Large intestine (tissue), 3 donors: ENCODE data around the gene PRPF40B. TPM values are rescaled to one million over a fixed set of nuclear protein-coding genes. Genes with fewer than 3 reads are reported as not detected.
A peak's percentile ranks its signal among the peaks of the same experiment; 100 is the strongest.

Experiments
- DNase-seq, 2 donors: peaks; one replicate each; pipeline versions ENCODE4 v3.0.0 to v3.0.0-alpha.2; 2013
- H3K27ac ChIP-seq: one replicate; pipeline ENCODE4 v1.5.1; 2013; ENCODE audit warnings: low read length
- H3K27me3 ChIP-seq: 2 replicates; pipeline ENCODE4 v1.6.1; 2013; ENCODE audit warnings: low read length; ENCODE audit not compliant: control insufficient read depth, insufficient read depth
- H3K36me3 ChIP-seq: 2 replicates; pipeline ENCODE4 v1.6.1; 2013; ENCODE audit warnings: low read length; ENCODE audit not compliant: control insufficient read depth, insufficient read depth
- H3K4me1 ChIP-seq: one replicate; pipeline ENCODE4 v1.6.1; 2013; ENCODE audit warnings: low read length; ENCODE audit not compliant: control insufficient read depth, insufficient read depth
- H3K4me3 ChIP-seq: one replicate; pipeline ENCODE4 v1.5.1; 2013; ENCODE audit warnings: low read length
- H3K9me3 ChIP-seq: one replicate; pipeline ENCODE4 v1.6.1; 2013; ENCODE audit warnings: mild to moderate bottlenecking, low read depth, low read length, moderate library complexity; ENCODE audit not compliant: control insufficient read depth
- WGBS: methylation state at CpG from one replicate; pipeline ENCODE4 v1.1.5; 2013; ENCODE audit warnings: low lambda C conversion rate; ENCODE audit not compliant: insufficient coverage; 5-methylcytosine and 5-hydroxymethylcytosine counted together
- polyA plus RNA-seq: library from polyadenylated mRNA; unstranded; fragments of 120-200 nt; gene quantifications from one replicate; pipeline ENCODE4 v1.2.1, GENCODE V29; 2013

Gene PRPF40B
- polyA plus RNA-seq, 1 donor, result 19.0 TPM

- no peak overlapping the region for H3K4me3 ChIP-seq
- WGBS, result no CpG with 5 or more reads among the region's 12 CpGs
- no peak overlapping the region for H3K27ac ChIP-seq
- no peaks in the 10 kb centered on the region for H3K27me3 ChIP-seq
- peaks cover 60% of the 10 kb centered on the region for H3K36me3 ChIP-seq
- H3K9me3 ChIP-seq, result no peaks in the 10 kb centered on the region
- no peak for DNase-seq
- H3K4me1 ChIP-seq, result peaks cover 35% of the 10 kb centered on the region
These were observed 23.7 kb downstream of the PRPF40B start for GRCh38 chr12:49646871-49647654.

- peak; percentile 77 to 89 for DNase-seq
- peak overlapping the region; percentile 34 for H3K27ac ChIP-seq
- peaks cover 34% of the 10 kb centered on the region for H3K4me1 ChIP-seq
- no peaks in the 10 kb centered on the region for H3K9me3 ChIP-seq
- no peaks in the 10 kb centered on the region for H3K27me3 ChIP-seq
- H3K4me3 ChIP-seq, result no peak overlapping the region
- peaks cover 57% of the 10 kb centered on the region for H3K36me3 ChIP-seq
- WGBS, result no CpG with 5 or more reads among the region's 15 CpGs
These were observed 24.7 kb downstream of the PRPF40B start for GRCh38 chr12:49647827-49648711.

- DNase-seq, result no peak
- no peak overlapping the region for H3K4me3 ChIP-seq
- peaks cover 56% of the 10 kb centered on the region for H3K36me3 ChIP-seq
- H3K27ac ChIP-seq, result peak overlapping the region; percentile 18
- H3K4me1 ChIP-seq, result peaks cover 34% of the 10 kb centered on the region
- no peaks in the 10 kb centered on the region for H3K27me3 ChIP-seq
- no peaks in the 10 kb centered on the region for H3K9me3 ChIP-seq
- WGBS, result no CpG with 5 or more reads among the region's 3 CpGs
These were observed 25.3 kb downstream of the PRPF40B start for GRCh38 chr12:49648712-49649003.

- Histone ChIP-seq H3K27ac (no peak overlapping the region), H3K4me3 (no peak overlapping the region), H3K4me1 (peaks cover 34% of the 10 kb centered on the region), H3K36me3 (peaks cover 53% of the 10 kb centered on the region), H3K9me3 (no peaks in the 10 kb centered on the region), H3K27me3 (no peaks in the 10 kb centered on the region)
- DNase-seq, result no peak
- no CpG with 5 or more reads among the region's 11 CpGs for WGBS
These were observed 26.1 kb downstream of the PRPF40B start for GRCh38 chr12:49649445-49649844.

- WGBS, result no CpG with 5 or more reads among the region's 5 CpGs
- Histone ChIP-seq H3K36me3 (peaks cover 57% of the 10 kb centered on the region), H3K27me3 (no peaks in the 10 kb centered on the region), H3K4me1 (peaks cover 31% of the 10 kb centered on the region), H3K27ac (no peak overlapping the region), H3K9me3 (no peaks in the 10 kb centered on the region), H3K4me3 (no peak overlapping the region)
- no peak for DNase-seq
These were observed 26.5 kb downstream of the PRPF40B start for GRCh38 chr12:49649892-49650291.

GRCh38 chr12:49651855-49652254 lies 28.5 kb downstream of the PRPF40B start:
- H3K27ac ChIP-seq, result no peak overlapping the region
- no peaks in the 10 kb centered on the region for H3K27me3 ChIP-seq
- peaks cover 45% of the 10 kb centered on the region for H3K36me3 ChIP-seq
- H3K4me1 ChIP-seq, result peaks cover 21% of the 10 kb centered on the region
- H3K9me3 ChIP-seq, result no peaks in the 10 kb centered on the region
- WGBS, result no CpG with 5 or more reads among the region's 8 CpGs
- no peak overlapping the region for H3K4me3 ChIP-seq
- DNase-seq, result no peak

- no peak overlapping the region for H3K27ac ChIP-seq
These were observed 29.7 kb downstream of the PRPF40B start for GRCh38 chr12:49652921-49653520.

GRCh38 chr12:49654715-49655114 lies 31.4 kb downstream of the PRPF40B start:
- H3K9me3 ChIP-seq, result no peaks in the 10 kb centered on the region
- DNase-seq, result no peak
- no peaks in the 10 kb centered on the region for H3K4me1 ChIP-seq
- no peaks in the 10 kb centered on the region for H3K27me3 ChIP-seq
- peaks cover 39% of the 10 kb centered on the region for H3K36me3 ChIP-seq
- WGBS, result no CpG with 5 or more reads among the region's 5 CpGs
- H3K27ac ChIP-seq, result no peak overlapping the region
- H3K4me3 ChIP-seq, result no peak overlapping the region

More at GRCh38 chr12:49652921-49653520, 29.7 kb downstream of the PRPF40B start:
- Histone ChIP-seq H3K9me3 (no peaks in the 10 kb centered on the region), H3K27me3 (no peaks in the 10 kb centered on the region), H3K36me3 (peaks cover 43% of the 10 kb centered on the region), H3K4me3 (no peak overlapping the region), H3K4me1 (peaks cover 17% of the 10 kb centered on the region)
- no CpG with 5 or more reads among the region's 4 CpGs for WGBS
- no peak for DNase-seq

- Histone ChIP-seq H3K9me3 (no peaks in the 10 kb centered on the region), H3K27ac (no peak overlapping the region), H3K4me3 (no peak overlapping the region), H3K36me3 (peaks cover 36% of the 10 kb centered on the region), H3K4me1 (no peaks in the 10 kb centered on the region), H3K27me3 (no peaks in the 10 kb centered on the region)
- no peak for DNase-seq
- 100% methylated on average over 1 of the region's 2 CpGs for WGBS
These were observed 32.4 kb downstream of the PRPF40B start for GRCh38 chr12:49655595-49656236.

- Histone ChIP-seq H3K9me3 (no peaks in the 10 kb centered on the region), H3K4me3 (no peak overlapping the region), H3K36me3 (peaks cover 23% of the 10 kb centered on the region), H3K27me3 (no peaks in the 10 kb centered on the region), H3K4me1 (peaks cover 15% of the 10 kb centered on the region), H3K27ac (no peak overlapping the region)
- no peak for DNase-seq
- 93% methylated on average over 3 of the region's 13 CpGs for WGBS
These were observed 34.9 kb downstream of the PRPF40B start for GRCh38 chr12:49658276-49658675.
